GM19238 (cell line): ENCODE data around the gene ATG4B.

Experiments
- DNase-seq: peaks from one replicate; pipeline ENCODE4 v3.0.0; 2011; ENCODE audit warnings: low spot score; ENCODE audit not compliant: insufficient read length

Gene ATG4B

DNA sequence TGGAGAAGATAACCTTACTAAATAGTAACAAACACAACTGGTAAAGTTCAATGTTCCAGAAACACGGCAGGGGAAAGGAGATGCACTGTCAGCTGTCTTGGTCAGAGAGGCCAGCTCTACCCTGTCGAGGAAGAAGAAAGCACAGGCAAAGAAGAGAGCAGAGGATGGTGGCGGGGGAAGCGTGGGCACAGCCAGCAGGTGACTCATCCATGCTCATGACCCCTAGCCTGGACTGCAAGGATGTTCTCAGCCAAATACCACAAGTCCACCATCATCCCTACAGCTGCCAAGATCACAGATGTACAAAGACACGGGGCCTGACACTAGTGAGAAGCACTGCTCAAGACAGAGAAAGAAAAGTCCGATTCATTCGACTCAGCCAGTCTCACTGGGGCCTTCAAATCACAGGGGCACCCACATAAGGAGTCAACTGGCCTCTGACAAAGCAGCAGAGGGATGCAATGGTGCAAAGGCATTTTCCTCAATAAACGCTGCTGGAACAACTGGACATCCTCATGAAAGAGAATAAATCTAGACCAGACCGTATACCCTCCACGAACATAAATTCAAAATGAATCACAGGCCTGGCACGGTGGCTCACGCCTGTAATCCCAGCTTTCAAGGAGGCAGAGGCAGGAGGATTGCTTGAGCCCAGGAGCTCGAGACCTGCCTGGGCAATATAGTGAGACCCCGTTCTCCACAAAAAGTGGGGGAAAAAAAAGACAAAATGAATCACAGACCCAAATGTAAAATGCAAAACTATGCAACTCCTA lies 43.5 kb downstream of the ATG4B start:
- no peak for DNase-seq

GRCh38 chr2:241686324-241686649 lies 48.8 kb downstream of the ATG4B start:
- no peak for DNase-seq

DNA sequence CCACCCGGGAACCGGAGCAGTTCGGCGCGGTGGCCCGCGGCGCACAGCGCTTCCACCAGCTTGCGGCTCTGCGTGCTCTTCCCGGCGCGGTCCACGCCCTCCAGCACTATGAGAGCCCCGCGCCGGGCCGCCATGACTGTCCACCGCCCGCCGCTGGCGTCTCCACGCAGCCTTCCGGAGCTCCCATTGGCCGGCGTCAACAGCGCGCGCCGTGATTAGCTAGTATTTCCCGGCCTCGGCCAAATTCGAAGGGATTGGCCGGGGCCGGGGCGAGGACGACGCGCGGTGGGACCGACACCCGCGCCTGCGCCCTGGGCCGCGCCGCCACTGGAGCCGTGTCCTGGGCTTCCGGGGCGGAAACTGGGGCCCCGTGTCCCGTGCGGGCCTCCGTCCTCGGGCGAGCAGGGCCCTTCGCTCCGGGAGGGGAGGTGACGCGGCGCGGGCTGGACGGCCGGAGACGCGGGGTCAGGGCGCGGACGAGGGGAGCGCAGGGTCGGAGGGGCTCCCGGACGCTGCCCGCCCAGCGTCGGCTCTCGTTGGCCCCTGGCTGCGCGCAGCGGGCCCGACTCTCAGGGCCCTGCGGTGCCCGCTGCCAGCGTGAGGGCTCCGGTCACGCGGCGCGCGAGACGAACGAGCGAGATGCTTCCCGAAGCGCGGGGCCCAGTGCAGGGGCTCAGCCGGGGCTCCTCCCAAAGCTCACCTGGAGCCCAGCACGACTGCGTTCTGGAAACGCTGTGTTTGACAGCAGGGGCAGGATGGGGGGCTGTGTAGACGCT lies 49.3 kb downstream of the ATG4B start, which contains the start of gene DTYMK:
DTYMK (minus strand) TSS at position 166 of the 776 bp plus-strand sequence; CDS start at position 134, 32 bp downstream.
- peak; percentile 99 for DNase-seq

DNA sequence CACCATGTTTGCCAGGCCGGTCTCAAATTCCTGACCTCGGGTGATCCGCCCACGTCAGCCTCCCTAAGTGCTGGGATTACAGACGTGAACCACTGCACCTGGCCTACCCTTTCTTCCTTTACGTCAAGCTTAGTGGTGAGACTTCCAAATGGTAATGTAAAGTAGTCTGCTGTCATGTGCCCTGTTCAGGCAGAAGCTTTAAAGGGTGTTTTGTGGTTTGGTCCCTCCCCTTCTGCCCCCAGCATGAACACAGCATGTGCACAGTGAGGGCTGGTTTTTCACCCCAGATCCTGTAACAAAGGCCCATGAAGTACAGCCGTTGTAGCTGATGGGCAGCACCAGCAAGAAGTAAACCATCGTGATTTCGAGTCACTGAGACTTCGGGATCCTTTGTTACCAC lies 51.8 kb downstream of the ATG4B start:
- DNase-seq, result no peak

- DNase-seq, result no peak
Observed at GRCh38 chr2:241690202-241690717, 52.8 kb downstream of the ATG4B start.

GRCh38 chr2:241692448-241692847 lies 55.0 kb downstream of the ATG4B start:
- no peak for DNase-seq

DNA sequence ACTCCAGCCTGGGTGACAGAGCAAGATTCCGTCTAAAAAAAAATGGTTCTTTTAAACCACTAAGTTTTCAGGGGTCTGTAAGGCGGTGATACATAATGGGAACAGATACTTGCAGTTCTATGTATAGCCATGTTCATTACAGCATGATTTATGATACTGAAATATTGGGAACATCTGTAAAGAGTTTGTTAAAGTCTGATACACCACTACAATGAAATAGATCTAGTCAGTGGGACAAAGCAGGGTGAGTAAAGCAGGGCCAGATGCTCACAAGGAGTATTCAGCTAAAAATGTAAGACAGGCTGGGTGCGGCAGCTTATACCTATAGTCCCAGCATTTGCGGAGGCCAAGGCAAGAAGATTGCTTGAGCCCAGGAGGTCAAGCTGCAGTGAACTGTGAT lies 58.2 kb downstream of the ATG4B start:
- no peak for DNase-seq

GRCh38 chr2:241701149-241701398 lies 63.6 kb downstream of the ATG4B start:
- no peak for DNase-seq

- peak; percentile 85 for DNase-seq
Observed at GRCh38 chr2:241701399-241702154, 64.1 kb downstream of the ATG4B start, which contains the start of gene ING5. TSS of gene ING5 (plus strand) at chr2:241702039. CDS start at chr2:241702066, 27 bp downstream.

DNA sequence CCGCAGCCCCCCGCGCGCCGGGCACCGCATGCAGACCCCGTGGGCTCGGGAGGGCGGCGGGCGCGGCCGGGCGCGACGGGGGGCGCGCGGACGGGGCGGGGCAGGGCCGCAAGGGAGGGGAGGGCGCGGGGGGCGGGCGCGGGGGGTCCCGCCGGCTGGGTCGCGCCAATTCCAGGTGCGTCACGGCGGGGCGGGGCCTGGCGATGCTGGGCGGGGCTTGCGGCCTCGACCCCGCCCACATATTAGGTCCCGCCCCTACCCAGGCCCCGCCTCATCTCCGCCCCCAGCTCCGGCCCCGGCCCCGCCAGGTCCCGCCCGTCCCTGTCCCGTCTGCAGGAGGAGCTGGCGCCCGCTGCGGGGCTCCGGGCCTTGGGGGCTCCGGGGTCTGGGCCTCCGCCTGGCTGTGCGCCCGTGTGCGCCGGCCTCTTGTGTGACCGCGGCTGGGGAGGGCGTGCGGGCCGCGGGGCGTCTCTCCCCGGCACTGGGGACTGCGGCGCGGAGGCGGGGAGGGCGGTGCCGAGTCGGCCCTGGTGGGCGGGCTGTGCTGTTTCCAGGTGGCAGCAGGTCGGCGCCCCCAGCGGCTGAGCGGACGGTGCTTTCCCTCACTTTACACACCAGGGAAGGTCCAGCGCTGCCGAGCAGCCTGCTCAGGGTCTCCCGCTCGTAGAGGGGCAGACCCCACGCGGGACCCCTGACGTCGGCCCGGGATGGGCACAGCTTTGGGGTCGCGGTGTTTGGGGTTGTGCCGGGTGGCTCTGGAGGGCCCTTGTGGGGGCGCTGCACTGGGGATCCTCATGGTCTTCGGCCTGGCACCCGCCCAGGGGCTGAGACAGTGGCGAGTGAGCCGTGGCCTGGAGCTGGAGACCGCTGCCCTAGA lies 64.9 kb downstream of the ATG4B start:
- DNase-seq, result peak; percentile 93

DNA sequence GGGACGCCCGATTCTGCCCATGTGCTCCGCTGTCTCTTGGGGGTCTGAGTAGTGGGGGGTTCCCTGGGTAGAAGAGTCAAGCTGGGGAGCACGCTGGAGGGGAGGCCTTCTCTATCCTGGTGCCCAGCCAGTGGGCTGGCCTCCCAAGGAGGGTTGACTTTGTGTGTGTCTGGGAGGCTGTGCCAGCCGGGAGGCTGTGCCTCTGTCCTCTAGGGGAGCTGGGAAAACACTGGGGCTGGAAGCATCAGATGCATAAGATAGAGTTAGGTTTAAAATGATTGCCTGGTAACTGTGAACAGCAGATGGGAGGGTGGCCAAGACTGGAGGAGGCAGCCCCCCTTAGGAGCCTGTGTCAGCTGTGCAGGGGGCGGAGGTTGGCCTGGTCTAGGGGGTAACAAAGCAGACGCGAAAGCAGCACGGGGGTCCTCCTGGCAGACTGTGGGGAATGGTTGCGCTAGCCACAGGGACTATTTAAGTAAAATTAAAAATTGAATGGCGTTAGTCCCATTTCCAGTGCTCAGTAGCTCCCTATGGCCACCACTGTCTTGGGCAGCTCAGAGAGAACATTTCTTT lies 65.6 kb downstream of the ATG4B start:
- DNase-seq, result no peak

- DNase-seq, result no peak
Observed at GRCh38 chr2:241706537-241706936, 69.0 kb downstream of the ATG4B start.

DNA sequence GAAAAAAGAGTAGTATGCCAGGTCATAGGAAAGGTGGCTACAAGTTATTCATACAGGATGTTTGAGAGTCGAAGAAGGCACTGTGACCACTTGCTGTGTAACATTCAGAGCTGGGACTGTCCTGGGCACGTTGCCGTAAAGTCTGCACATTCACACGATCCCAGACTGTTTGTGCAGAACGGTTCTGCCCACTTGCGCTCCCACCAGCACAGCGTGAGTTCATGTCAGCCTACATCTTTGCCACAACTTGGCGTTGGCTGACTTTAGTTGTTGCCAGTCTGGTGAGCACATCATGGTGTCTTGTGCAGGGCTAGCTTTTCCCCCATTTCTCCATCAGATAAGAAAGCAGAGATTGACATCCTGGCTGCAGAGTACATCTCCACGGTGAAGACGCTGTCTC lies 71.4 kb downstream of the ATG4B start:
- no peak for DNase-seq

- no peak for DNase-seq
Observed at GRCh38 chr2:241719093-241719492, 81.6 kb downstream of the ATG4B start.

- no peak for DNase-seq
Observed at GRCh38 chr2:241720099-241720498, 82.6 kb downstream of the ATG4B start.

- DNase-seq, result no peak
Observed at GRCh38 chr2:241720560-241720959, 83.1 kb downstream of the ATG4B start.

DNA sequence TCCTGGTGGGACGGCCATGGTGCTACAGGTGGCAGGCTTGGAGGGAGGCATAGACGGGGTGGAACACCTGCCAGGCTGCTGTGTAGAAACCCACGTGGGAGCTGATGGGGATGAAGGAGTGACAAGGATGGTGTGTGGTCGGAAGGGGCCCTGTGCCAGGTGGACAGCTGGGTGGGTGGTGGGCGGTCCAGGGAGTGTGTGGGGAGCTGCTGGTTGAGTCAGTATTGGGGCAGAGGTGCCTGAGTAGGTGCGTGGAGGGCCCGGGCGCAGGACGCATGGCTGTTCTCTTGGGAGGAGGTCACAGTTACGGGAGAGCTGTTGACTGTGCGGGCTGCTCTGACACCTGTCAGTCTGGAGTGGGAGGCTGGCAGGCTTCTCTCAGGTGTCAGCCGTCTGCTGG lies 84.4 kb downstream of the ATG4B start:
- no peak for DNase-seq

- no peak for DNase-seq
Observed at GRCh38 chr2:241722896-241723454, 85.5 kb downstream of the ATG4B start.
